ENCODE data around the gene SYT1.
A peak's percentile ranks its signal among the peaks of the same experiment; 100 is the strongest.

Gene SYT1

GRCh38 chr12:78898416-78898815 is 33.8 kb downstream of the SYT1 start:
- peak; percentile 37 for DNase-seq

DNA sequence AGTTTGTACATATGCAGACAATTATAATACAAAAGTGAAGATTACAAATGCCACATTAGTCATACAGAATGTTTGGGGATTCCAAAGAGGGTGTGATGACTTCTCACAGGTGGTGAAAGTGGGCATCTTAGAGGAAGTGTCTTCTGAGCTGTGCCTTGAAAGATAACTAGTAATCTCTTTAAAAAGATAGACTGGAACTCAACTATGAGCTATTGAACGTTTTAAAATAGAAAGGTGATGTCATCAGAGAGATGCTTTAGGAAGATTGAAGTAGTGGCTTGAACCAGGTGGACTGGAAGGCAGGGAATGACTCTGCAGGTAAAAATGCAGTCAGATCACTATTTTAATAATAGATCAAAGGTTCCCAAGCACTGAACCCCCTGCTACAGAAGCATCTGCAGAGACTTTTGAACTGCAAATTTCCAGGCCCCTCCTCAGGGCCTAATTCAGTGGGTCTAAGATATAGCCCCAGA is 50.3 kb downstream of the SYT1 start:
- DNase-seq: no peak

DNA sequence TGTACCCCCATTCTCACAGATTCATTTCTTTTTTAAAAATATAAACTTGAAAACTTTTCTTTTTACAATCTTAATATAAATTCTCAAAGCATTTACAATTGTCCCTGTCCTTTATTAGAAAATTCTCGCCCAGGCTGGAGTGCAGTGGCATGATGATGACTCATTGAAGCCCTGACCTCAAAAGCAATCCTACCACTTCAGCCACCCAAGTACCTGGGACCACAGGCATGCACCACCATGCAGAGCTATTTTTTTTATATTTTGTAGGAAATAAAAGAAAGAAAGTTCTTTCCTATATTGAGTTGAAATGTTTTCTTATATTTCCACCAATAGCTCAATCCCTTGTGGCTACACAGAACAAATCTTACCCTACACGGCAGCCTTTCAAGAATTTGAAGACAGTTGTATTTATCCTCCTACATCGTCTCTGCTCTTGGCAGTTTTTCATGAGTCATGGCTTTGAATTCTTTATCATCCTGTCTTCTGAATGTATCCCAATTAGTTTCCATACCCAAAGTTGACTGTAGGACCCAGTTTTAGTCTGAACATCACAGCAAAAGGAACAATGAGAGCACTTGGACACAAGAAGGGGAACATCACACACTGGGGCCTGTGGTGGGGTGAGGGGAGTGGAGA is 52.4 kb downstream of the SYT1 start:
- DNase-seq: no peak

- no peak for DNase-seq
These were observed 52.9 kb downstream of the SYT1 start for GRCh38 chr12:78917513-78917912.

DNA sequence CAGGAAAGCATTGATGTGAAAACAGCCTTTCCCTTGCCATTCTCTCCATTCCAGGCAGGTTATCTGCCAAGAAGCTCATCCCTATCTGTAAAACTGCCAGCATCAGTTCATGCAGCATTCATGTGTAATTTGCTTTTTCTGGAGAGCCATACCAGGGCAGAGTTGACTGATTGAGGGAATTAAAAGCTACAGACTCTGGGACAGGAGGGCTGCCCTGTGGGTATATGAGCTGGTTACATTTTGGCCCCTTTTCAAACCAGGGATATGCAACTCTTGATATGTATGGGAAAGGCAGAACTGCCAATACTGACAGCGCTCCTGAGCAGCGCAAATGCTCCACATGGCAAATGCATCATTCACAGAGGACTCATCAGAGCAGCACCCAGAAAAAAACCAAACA is 53.7 kb downstream of the SYT1 start:
- DNase-seq: no peak

DNA sequence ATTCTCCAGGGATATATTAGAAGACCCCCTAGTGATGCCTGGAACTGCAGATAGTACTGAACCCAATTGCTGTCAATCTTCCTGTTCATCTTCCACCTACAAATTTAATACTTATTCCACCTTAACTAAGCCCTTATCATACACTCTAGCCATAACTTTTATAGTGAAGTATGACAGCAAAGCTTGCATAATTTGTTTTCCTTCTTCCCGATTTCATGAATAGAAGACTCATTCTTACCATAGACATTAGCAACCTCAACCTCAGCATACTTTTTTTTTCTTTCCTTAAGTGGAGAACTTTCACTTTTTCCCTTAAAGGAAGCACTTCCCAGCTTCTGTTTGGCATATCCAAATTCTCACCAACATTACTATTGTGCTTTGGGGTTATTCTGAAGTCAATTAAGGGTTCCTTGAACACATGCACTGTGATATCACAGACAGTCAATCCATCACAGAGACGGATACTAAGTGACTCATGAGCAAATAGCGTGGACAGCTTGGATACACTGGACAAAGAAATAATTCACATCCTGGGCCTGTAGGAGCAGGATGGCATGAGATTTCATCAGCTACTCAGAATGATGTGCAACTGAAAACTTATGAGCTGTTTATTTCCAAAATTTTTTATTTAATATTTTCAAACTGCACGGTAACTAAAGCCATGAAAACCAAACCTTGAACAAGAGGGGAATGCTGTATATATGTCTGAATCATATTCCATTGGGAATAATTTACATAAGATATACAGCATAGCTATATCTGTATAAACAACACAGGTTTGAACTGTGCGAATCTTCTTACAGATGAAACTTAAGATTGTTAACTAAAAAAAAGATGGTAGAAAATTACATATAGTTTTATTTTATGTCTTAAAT is 63.9 kb downstream of the SYT1 start:
- DNase-seq: no peak

- no peak for DNase-seq
These were observed 64.5 kb downstream of the SYT1 start for GRCh38 chr12:78929075-78929418.

DNA sequence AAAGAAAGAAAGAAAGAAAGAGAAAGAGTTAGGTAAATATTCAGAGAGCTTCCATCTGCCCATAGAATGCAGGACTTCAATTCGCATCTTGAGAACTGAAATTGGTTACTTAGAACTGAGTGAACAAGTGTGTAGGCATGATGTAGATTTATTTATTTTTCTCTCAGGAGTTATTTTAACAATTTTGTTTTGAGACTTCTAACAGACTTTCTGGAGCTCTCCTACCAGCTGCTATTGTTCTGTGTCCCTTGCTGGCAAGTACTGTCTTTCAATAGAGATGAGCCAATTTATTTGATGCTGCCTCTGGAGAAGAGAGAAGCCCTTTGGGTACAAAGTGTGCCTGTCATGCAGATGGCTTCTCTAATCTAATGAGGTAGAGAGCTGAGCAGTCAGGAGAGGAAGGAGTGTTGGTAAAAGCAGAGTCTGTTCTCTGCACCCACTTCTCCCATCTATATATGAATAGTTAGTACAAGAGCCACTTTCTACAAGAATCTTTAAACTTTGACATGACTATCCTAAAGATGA is 67.0 kb downstream of the SYT1 start:
- no peak for DNase-seq

- DNase-seq: no peak
These were observed 68.4 kb downstream of the SYT1 start for GRCh38 chr12:78933014-78933413.

DNA sequence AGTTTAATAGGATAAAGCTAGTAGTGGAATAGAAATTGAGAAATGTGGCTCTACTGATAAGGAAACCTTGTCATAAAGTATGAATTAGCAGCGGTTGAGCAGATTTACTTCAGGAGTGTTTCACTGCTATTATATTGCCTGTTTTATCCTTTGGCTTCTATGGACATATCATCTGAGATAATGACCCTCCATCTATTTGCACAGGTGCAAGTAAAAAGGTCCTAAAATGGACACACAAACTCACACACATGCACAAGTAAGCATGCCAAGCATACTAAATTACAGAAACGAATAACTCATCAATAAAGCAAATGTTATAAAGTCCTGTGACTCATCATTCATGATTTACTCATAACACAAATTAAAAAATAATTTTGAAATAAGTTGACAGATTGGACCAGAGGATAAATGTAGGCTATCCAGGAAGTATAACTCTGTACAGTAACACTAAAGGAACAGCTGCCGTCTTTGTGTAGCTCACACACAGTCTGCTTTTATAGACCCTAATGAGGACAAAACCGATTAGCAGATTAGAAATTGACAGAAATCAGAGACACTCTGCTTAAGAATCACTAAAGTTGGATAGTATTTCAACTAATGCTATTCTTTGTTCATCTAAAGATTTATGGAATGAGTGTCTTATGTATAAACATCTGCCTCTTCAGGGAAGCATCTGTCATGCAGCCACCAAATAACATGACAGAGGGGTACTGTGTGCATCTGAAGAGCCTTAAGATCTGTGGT is 73.9 kb downstream of the SYT1 start:
- peak; percentile 95 for DNase-seq

- no peak for DNase-seq
These were observed 85.0 kb downstream of the SYT1 start for GRCh38 chr12:78949532-78949931.

GRCh38 chr12:78951803-78952551 is 87.4 kb downstream of the SYT1 start:
- peak; percentile 75 for DNase-seq

DNA sequence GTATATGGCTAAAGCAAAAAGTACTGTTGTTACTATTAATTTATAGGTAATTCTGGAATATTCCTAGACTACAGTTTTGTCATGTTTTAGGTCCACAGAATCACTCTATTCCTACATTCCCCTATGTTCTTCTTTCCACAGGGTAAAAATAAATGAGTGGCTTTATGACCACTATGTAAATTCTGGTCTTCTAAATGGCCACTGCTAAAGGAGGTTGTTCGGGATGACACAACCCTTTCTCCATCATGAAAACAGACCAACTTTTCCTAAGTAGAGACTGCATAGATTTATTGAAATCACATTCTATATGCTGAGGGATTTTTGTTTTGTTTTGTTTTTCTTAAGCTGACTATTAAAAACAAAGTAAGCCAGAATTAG is 88.0 kb downstream of the SYT1 start:
- DNase-seq: no peak

GRCh38 chr12:78958941-78959340 is 94.4 kb downstream of the SYT1 start:
- DNase-seq: peak; percentile 16

DNA sequence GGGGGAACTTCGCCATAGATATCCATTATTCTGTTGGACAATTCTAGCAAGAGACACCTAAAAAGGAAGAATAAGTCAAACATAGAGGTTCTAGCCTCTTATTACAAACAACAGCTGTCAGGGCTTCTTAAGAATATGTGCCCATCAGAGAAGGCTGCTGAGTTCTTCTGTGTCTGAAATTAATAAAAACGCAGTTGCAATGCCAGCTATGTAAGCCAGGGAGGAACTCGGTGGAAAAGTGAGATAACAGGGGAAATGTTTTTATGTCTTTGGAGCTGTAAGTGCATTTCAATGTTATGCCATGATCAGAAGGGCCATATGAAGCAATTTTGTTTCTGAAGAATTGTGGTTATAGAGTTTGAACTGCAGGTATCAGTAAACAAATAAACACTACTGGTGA is 95.0 kb downstream of the SYT1 start:
- no peak for DNase-seq

DNA sequence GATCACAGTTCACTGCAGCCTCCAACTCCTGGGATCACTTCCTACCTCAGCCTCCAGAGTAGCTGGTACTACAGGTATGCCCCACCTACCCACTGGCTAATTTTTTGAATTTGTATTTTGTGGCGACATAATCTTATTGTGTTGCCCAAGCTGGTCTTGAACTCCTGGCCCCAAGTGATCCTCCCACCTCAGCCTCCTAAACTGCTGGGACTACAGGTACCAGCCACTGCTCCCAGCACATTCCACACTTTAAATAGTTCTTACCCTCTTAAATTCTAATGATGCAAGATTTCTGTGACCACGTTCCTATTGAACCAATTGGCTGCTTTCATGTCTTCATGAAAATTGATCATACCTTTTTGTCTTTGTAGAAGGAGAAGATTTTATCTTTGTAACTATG is 96.6 kb downstream of the SYT1 start:
- DNase-seq: no peak

DNA sequence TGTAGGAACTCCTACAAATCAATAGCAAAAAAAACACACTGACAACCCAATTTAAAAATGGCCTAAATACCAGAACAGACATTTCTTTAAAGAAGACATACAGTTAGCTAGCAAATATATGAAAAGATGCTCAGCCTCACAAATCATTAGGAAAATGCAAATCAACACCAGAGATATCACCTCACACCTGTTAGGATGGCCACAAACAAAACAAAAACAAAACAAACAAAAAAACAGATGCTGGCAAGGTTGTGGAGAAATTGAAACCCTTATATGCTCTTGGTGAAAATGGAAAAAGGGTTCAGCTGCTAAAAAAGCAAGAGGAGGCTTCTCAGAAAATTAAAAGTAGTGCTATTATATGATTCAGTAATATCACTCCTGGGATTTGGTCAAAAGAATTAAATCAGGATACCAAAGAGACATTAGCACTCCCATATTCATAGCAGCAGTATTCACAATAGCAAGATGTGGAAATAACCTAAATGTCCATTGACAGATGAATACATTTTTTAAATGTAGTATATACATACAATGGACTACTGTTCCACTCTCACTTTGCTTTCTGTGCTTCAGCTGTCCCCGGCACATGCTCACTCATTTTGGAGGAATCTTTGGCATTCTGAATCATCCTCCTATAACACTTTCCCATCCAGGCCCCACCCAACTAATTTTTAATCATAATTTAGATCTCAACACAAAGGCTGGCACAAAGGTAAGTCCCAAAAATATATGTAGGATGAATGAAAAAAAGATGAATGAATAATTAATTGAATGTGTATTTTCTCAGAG is 99.1 kb downstream of the SYT1 start:
- DNase-seq: no peak

DNA sequence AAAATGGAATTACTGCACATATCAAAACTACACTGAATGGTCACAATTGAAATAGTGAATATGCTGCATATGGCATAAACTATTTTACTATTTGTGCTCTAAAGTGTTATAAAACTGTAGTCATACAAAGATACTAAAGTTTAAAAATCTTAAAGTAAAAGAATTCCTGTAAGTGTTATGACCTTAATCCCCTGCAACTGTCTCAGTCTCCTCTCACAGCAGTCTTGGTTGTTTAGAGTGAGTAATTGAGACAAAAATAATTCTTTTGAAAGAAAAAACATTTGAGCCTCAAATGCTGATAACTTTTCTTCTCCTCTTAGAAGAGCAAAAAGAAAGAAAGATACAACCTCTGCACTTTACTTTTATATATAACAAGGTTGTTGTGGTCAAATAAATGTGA is 99.9 kb downstream of the SYT1 start:
- no peak for DNase-seq

- DNase-seq: no peak
These were observed 101.5 kb downstream of the SYT1 start for GRCh38 chr12:78966062-78966461.

- DNase-seq: no peak
These were observed 102.4 kb downstream of the SYT1 start for GRCh38 chr12:78966926-78967325.

GRCh38 chr12:78968226-78968625 is 103.7 kb downstream of the SYT1 start:
- no peak for DNase-seq

DNA sequence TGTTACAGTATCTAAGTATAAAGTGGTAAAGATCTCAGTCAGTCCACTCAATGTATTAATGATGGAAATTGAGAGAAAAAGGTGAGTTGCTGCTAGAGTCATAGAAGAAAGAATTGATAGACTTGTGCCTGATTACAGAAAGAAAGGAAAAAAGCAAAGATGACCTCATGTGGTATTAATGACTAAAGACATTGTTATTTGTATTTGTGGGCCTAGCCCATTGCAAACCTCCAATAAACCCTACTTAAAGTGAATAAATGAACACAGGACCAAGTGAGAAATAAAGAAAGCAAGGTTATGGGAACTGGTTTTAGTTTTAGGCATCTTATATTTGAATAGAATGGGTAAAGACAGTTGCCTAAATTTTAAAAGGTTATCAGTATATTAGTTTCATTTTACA is 105.5 kb downstream of the SYT1 start:
- no peak for DNase-seq

Data from NCI-H146 (cell line).